ENCODE measurements around the gene SIPA1L3.

DNA sequence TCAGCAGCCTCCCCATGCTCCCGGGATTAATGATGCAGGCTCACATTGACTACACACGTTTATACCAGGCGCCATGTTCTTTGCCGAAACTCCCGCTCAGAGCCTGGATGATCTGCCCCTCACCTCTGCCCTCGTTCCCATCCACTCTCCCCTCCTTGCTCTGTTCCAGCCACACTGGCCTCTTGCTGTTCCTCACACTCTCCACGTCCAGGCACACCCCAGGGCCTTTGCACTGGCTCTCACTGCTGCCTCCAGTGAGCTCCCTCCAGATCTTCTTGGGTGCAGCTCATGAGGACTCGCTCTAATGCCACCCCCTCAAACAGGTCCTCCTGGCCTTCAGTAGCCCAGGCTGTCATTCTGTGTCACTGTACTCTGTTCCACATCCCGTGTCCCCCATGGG lies 277.8 kb downstream of the SIPA1L3 start:
- no peak for TF ChIP-seq POLR2A (IDR thresholded peaks at IDR 0.05)
- TF ChIP-seq, protein P1, sequence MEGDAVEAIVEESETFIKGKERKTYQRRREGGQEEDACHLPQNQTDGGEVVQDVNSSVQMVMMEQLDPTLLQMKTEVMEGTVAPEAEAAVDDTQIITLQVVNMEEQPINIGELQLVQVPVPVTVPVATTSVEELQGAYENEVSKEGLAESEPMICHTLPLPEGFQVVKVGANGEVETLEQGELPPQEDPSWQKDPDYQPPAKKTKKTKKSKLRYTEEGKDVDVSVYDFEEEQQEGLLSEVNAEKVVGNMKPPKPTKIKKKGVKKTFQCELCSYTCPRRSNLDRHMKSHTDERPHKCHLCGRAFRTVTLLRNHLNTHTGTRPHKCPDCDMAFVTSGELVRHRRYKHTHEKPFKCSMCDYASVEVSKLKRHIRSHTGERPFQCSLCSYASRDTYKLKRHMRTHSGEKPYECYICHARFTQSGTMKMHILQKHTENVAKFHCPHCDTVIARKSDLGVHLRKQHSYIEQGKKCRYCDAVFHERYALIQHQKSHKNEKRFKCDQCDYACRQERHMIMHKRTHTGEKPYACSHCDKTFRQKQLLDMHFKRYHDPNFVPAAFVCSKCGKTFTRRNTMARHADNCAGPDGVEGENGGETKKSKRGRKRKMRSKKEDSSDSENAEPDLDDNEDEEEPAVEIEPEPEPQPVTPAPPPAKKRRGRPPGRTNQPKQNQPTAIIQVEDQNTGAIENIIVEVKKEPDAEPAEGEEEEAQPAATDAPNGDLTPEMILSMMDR (IDR thresholded peaks at IDR 0.05): no peak
- TF ChIP-seq POLR2AphosphoS5 (IDR thresholded peaks at IDR 0.05): no peak

Data from breast epithelium (tissue), 3 donors.